SK-N-SH (cell line): ENCODE data around the gene PNPLA2. TPM values are rescaled to one million over a fixed set of nuclear protein-coding genes. Genes with fewer than 3 reads are reported as not detected.

Source experiments
- CTCF ChIA-PET: fragments of 300-600, 350-600 bp; formaldehyde crosslinking; extraction: SDS; loops from one replicate; lab custom pipeline; 2021; lab: Yijun Ruan, JAX
- POLR2A ChIA-PET: fragments of 350-600 bp; sonication (Branson Sonifier 250); formaldehyde crosslinking; extraction: SDS; loops from one replicate; lab custom pipeline; 2020; ENCODE audit warnings: antibody characterized with exemption, inconsistent platforms; lab: Yijun Ruan, JAX
- DNase-seq: peaks from one replicate; pipeline ENCODE4 v3.0.0; 2012
- H2AFZ ChIP-seq: fragments of 200-600 bp; sonication (generic); 2 replicates; pipeline ENCODE4 v1.8.1; 2016; ENCODE audit warnings: antibody characterized with exemption, mild to moderate bottlenecking, low read depth
- H3F3A ChIP-seq: fragments of 200-600 bp; sonication (generic); replicated peaks from 2 replicates; pipeline ENCODE3; 2016; ENCODE audit warnings: antibody characterized with exemption, mild to moderate bottlenecking; ENCODE audit not compliant: insufficient read depth
- H3K27ac ChIP-seq, 2 experiments: fragments of 200-500 bp in 1 of 2; fragments of 200-600 bp in 1 of 2; sonication (Bioruptor generic) in 1 of 2; sonication (generic), shearing (Covaris generic) in 1 of 2; 2 replicates each; pipeline versions ENCODE4 v1.5.1 to v1.6.1; 2014 to 2016; ENCODE audit warnings: low read depth in 2 of 2, inconsistent platforms in 1 of 2, low read length in 1 of 2, mild to moderate bottlenecking in 1 of 2, mixed read lengths in 1 of 2
- H3K27me3 ChIP-seq: fragments of 200-600 bp; sonication (generic), shearing (Covaris generic); 2 replicates; pipeline ENCODE4 v1.6.1; 2016; ENCODE audit warnings: mixed run types; ENCODE audit not compliant: insufficient read depth
- H3K36me3 ChIP-seq, 2 experiments: fragments of 200-500 bp in 1 of 2; fragments of 200-600 bp in 1 of 2; sonication (Bioruptor generic) in 1 of 2; sonication (generic) in 1 of 2; replicated peaks in 1 of 2; 2 replicates each; pipeline versions ENCODE3 to v1.5.1; 2014 to 2016; ENCODE audit warnings: low read length in 1 of 2, mild to moderate bottlenecking in 1 of 2; ENCODE audit not compliant: insufficient read depth in 2 of 2, control insufficient read depth in 1 of 2
- H3K4me1 ChIP-seq, 2 experiments: fragments of 200-500 bp in 1 of 2; fragments of 200-600 bp in 1 of 2; sonication (Bioruptor generic) in 1 of 2; sonication (generic), shearing (Covaris generic) in 1 of 2; 2 replicates each; pipeline versions ENCODE4 v1.5.1 to v1.6.1; 2014 to 2016; ENCODE audit warnings: low read depth in 1 of 2, low read length in 1 of 2, mixed run types in 1 of 2; ENCODE audit not compliant: insufficient read depth in 2 of 2, control insufficient read depth in 1 of 2
- H3K4me2 ChIP-seq: fragments of 200-600 bp; sonication (generic), shearing (Covaris generic); 2 replicates; pipeline ENCODE4 v1.6.1; 2017; ENCODE audit warnings: mixed run types
- H3K4me3 ChIP-seq, 2 experiments: fragments of 200-500 bp in 1 of 2; fragments of 200-600 bp in 1 of 2; sonication (Bioruptor generic) in 1 of 2; sonication (generic), shearing (Covaris generic) in 1 of 2; 2 replicates each; pipeline versions ENCODE4 v1.5.1 to v1.8.1; 2014 to 2016; ENCODE audit warnings: low read depth in 2 of 2, inconsistent platforms in 1 of 2, low read length in 1 of 2, mild to moderate bottlenecking in 1 of 2, mixed read lengths in 1 of 2, moderate library complexity in 1 of 2
- H3K79me2 ChIP-seq: fragments of 200-600 bp; sonication (generic); 2 replicates; pipeline ENCODE4 v1.8.1; 2017; ENCODE audit warnings: mild to moderate bottlenecking; ENCODE audit not compliant: insufficient read depth
- H3K9ac ChIP-seq: fragments of 200-600 bp; sonication (generic); 2 replicates; pipeline ENCODE4 v1.6.1; 2017; ENCODE audit warnings: mixed run types
- H3K9me2 ChIP-seq: fragments of 200-600 bp; sonication (generic); 2 replicates; pipeline ENCODE4 v1.6.1; 2017; ENCODE audit warnings: mixed run types
- H3K9me3 ChIP-seq: fragments of 200-600 bp; sonication (generic); 2 replicates; pipeline ENCODE4 v1.6.1; 2017; ENCODE audit warnings: mixed run types, mild to moderate bottlenecking, moderate library complexity
- H4K20me1 ChIP-seq: fragments of 200-600 bp; sonication (generic); 2 replicates; pipeline ENCODE4 v1.6.1; 2017; ENCODE audit warnings: mild to moderate bottlenecking, mixed run types; ENCODE audit not compliant: insufficient read depth
- CHD2 ChIP-seq: fragments of 150-350 bp; IDR thresholded peaks from 2 replicates; pipeline ENCODE4 v1.6.1; 2018; ENCODE audit warnings: low read length; ENCODE audit not compliant: partially characterized antibody
- CTCF ChIP-seq: fragments of 200-600 bp; sonication (generic); IDR thresholded peaks from 2 replicates; pipeline ENCODE4 v1.6.1; 2017; ENCODE audit warnings: antibody characterized with exemption, mild to moderate bottlenecking, moderate library complexity
- GATA2 ChIP-seq: sonication (generic); formaldehyde crosslinking; IDR thresholded peaks from 2 replicates; pipeline ENCODE4 v1.5.0; 2020; ENCODE audit warnings: mild to moderate bottlenecking, missing genetic modification reagents
- JUND ChIP-seq: IDR thresholded peaks from 2 replicates; pipeline ENCODE4 v1.4.0; 2012
- PBX3 ChIP-seq: IDR thresholded peaks from 2 replicates; pipeline ENCODE4; 2012
- POLR2AphosphoS5 ChIP-seq: IDR thresholded peaks from 2 replicates; pipeline ENCODE4 v1.6.1; 2012; ENCODE audit warnings: low read depth, low read length
- RFX5 ChIP-seq: IDR thresholded peaks from 2 replicates; pipeline ENCODE4 v1.6.1; 2012; ENCODE audit warnings: mild to moderate bottlenecking, improper control_type of control experiment, low read length
- USF1 ChIP-seq: IDR thresholded peaks from 2 replicates; pipeline ENCODE4 v1.4.0; 2012; ENCODE audit warnings: low read depth, borderline replicate concordance
- USF2 ChIP-seq: fragments of 150-350 bp; IDR thresholded peaks from 2 replicates; pipeline ENCODE4 v1.6.1; 2017; ENCODE audit warnings: antibody characterized with exemption, low read length, low read depth, borderline replicate concordance
- WGBS: methylation state at CpG from one replicate; pipeline ENCODE4 v1.1.6; 2017; ENCODE audit warnings: low lambda C conversion rate; 5-methylcytosine and 5-hydroxymethylcytosine counted together
- polyA plus RNA-seq, 3 experiments: library from polyadenylated mRNA; depleted of rRNA; stranded (reverse); fragments of >200 nt; gene quantifications; 2 replicates each; pipeline ENCODE4 v1.2.3, GENCODE V29; 2012

Gene PNPLA2
- polyA plus RNA-seq, 1 of the 3 experiments (the other 2 are of a cell fraction), result 60.3 TPM

GRCh38 chr11:790721-791564 is 27.8 kb upstream of the PNPLA2 start:
- Histone ChIP-seq H3K4me3 (no peak overlapping the region), H3K4me1 (peaks cover 0 to 36% of the 10 kb centered on the region in 2 experiments; a peak in 1 of 4 replicates), H3K27ac (peak overlapping the region in 1 of 2 experiments; percentile 41; a peak in 1 of 4 replicates), H4K20me1 (no peaks in the 10 kb centered on the region), H3F3A (peaks cover 4% of the 10 kb centered on the region), H3K9me3 (no peaks in the 10 kb centered on the region), H3K4me2 (peak overlapping the region; percentile 85; the same call in 1 of the 2 replicates), H3K9ac (no peak overlapping the region), H2AFZ (no peak overlapping the region), H3K27me3 (no peaks in the 10 kb centered on the region), H3K36me3 (peaks cover 0 to 32% of the 10 kb centered on the region in 2 experiments), H3K9me2 (no peaks in the 10 kb centered on the region), H3K79me2 (peaks cover 11% of the 10 kb centered on the region; the same call in 1 of the 2 replicates)
- TF ChIP-seq CTCF (no peak), CHD2 (no peak), PBX3 (no peak), POLR2AphosphoS5 (peak; percentile 12; the same call in 1 of the 2 replicates)
- WGBS, result 78% methylated on average over 14 of the region's 18 CpGs
- CTCF ChIA-PET, result interaction anchor here (0.9 to 1.0 kb wide), 3 partner anchors 14 to 260 kb away, joined by 3 to 4 read pairs (median 3); partner anchors contain the start of gene PIDD1
- POLR2A ChIA-PET, result interaction anchor here (1.8 to 3.2 kb wide), 2 partner anchors 15 to 18 kb away, joined by 7 to 18 read pairs; partner anchors contain the start of genes GATD1 and RPLP2
- peak; percentile 67 for DNase-seq

- H3K79me2 ChIP-seq, result peaks cover 18% of the 10 kb centered on the region
- CTCF ChIA-PET, result interaction anchor here (6.3 kb wide), 1 partner anchor 8 kb away, joined by 43 read pairs; no protein-coding TSS in a partner anchor
- H2AFZ ChIP-seq, result no peak overlapping the region
- H3K36me3 ChIP-seq, result peaks cover 0 to 32% of the 10 kb centered on the region in 2 experiments
- H3K4me3 ChIP-seq, result no peak overlapping the region
- peaks cover 10% of the 10 kb centered on the region for H3F3A ChIP-seq
- no peak overlapping the region for H3K27ac ChIP-seq
- no peak for TF ChIP-seq CTCF
- TF ChIP-seq JUND, result no peak
- TF ChIP-seq USF2, result no peak
- TF ChIP-seq USF1, result no peak
- TF ChIP-seq CHD2, result no peak
- TF ChIP-seq GATA2 (CRISPR knock-in tag), result no peak
- no peak for TF ChIP-seq RFX5
- TF ChIP-seq, all 33 proteins: peak for 0
- POLR2A ChIA-PET, result no interaction called here
- H3K9me2 ChIP-seq, result no peaks in the 10 kb centered on the region
- no peak for DNase-seq
- peaks cover 6 to 46% of the 10 kb centered on the region in 2 experiments; a peak in 2 of 4 replicates for H3K4me1 ChIP-seq
- 95% methylated on average over 23 of the region's 49 CpGs for WGBS
- no peak overlapping the region for H3K9ac ChIP-seq
- H3K27me3 ChIP-seq, result no peaks in the 10 kb centered on the region
- H4K20me1 ChIP-seq, result no peaks in the 10 kb centered on the region
- H3K4me2 ChIP-seq, result no peak overlapping the region
- no peaks in the 10 kb centered on the region for H3K9me3 ChIP-seq
Observed at GRCh38 chr11:791658-792534, 26.8 kb upstream of the PNPLA2 start.
